ENCODE measurements around the gene CLDN5. TPM values are rescaled to one million over a fixed set of nuclear protein-coding genes. Genes with fewer than 3 reads are reported as not detected.

The CLDN5 gene
- total and polyA plus RNA-seq, 2 donors (not counting 1 experiment from before 2014, with no cell fraction given), result not detected

DNA sequence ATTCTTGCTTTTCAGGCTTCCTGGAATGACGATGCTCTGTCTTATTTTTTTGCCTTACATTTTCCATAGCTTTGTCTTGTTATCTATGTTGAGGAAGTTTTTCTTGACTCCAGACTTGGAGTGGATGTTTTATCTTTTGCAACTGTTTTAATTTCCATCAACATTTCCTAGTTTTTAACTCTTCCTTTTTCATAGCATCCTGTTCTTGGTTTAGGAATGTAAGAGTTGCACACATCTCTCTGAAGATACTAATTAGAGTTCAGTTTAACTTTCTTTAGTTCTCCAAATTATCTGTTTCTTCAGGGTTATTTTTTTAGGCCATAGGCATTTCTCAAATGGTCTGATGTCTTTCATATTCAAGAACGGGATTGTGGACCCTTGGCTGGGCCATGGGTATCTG is 10.4 kb downstream of the CLDN5 start:
- no peak for ATAC-seq (ENCODE audit: low read depth)

DNA sequence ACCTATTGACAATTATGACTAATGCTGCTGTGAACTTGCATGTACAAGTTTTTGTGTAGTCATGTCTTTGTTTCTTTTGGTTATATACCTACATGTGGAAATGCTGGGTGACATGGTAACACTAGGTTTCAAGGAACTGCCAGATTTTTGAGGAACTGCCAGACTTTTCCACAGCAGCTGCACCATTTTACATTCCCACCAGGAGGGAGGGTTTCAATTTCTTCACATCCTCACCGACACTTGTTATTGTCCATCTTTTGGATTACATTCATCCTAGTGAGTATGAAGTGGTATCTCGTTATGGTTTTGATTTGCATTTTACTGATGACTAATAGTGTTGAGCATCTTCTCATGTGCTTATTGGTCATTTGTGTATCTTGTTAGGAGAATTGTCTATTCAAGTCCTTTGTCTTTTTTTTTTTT is 13.3 kb downstream of the CLDN5 start:
- Mint-ChIP-seq H3K4me3 (no peak overlapping the region), H3K27me3 (no peaks in the 10 kb centered on the region), H3K9me3 (ENCODE audit: insufficient read depth) (no peaks in the 10 kb centered on the region), H3K4me1 (no peaks in the 10 kb centered on the region), H3K27ac (no peak overlapping the region)
- DNase-seq (no peak), ATAC-seq (ENCODE audit: low read depth) (no peak)
- Histone ChIP-seq H3K27me3 (replicated peaks in 1 of 4; ENCODE audit: control extremely low read depth in 1 of 4, control insufficient read depth in 3 of 4, insufficient read depth in 4 of 4, low read length in 3 of 4) (no peaks in the 10 kb centered on the region), H3K9ac (ENCODE audit: low read length) (no peak overlapping the region), H3K4me2 (replicated peaks; ENCODE audit: low read depth, low read length, poor library complexity, severe bottlenecking) (no peak overlapping the region), H2AFZ (ENCODE audit: insufficient read depth, low read depth, low read length, poor library complexity, severe bottlenecking) (no peak overlapping the region), H3K4me3 (ENCODE audit: control extremely low read depth in 1 of 5, extremely low read depth in 1 of 5, insufficient read depth in 1 of 5, low read depth in 2 of 5, low read length in 4 of 5) (no peak overlapping the region), H3K9me3 (ENCODE audit: control extremely low read depth in 1 of 3, control insufficient read depth in 2 of 3, insufficient read depth in 1 of 3, low read length in 2 of 3) (peaks cover 0 to 7% (median 0%) of the 10 kb centered on the region in 3 donors), H3K79me2 (ENCODE audit: control insufficient read depth, insufficient read depth, low read length) (no peaks in the 10 kb centered on the region), H4K20me1 (ENCODE audit: control insufficient read depth, insufficient read depth, low read length, poor library complexity, severe bottlenecking) (no peaks in the 10 kb centered on the region), H3K27ac (ENCODE audit: low read length in 2 of 2) (no peak overlapping the region), H3K4me1 (ENCODE audit: control insufficient read depth in 2 of 2, insufficient read depth in 2 of 2, low read length in 2 of 2) (no peaks in the 10 kb centered on the region), H3K36me3 (replicated peaks in 1 of 2; ENCODE audit: control extremely low read depth in 1 of 2, control insufficient read depth in 1 of 2, extremely low read depth in 1 of 2, insufficient read depth in 2 of 2, low read length in 1 of 2) (no peaks in the 10 kb centered on the region)
- intact Hi-C loops (cut with micrococcal nuclease), result no loop called here
- TF ChIP-seq, protein P1, sequence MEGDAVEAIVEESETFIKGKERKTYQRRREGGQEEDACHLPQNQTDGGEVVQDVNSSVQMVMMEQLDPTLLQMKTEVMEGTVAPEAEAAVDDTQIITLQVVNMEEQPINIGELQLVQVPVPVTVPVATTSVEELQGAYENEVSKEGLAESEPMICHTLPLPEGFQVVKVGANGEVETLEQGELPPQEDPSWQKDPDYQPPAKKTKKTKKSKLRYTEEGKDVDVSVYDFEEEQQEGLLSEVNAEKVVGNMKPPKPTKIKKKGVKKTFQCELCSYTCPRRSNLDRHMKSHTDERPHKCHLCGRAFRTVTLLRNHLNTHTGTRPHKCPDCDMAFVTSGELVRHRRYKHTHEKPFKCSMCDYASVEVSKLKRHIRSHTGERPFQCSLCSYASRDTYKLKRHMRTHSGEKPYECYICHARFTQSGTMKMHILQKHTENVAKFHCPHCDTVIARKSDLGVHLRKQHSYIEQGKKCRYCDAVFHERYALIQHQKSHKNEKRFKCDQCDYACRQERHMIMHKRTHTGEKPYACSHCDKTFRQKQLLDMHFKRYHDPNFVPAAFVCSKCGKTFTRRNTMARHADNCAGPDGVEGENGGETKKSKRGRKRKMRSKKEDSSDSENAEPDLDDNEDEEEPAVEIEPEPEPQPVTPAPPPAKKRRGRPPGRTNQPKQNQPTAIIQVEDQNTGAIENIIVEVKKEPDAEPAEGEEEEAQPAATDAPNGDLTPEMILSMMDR (IDR thresholded peaks at IDR 0.05), result no peak
- TF ChIP-seq EZH2 (IDR thresholded peaks at IDR 0.05; ENCODE audit: borderline replicate concordance, insufficient read depth, low read depth, low read length, poor library complexity, severe bottlenecking), result no peak
- CTCF ChIA-PET, result no interaction called here
- POLR2A ChIA-PET, result no interaction called here
- no CpG with 5 or more reads among the region's 2 CpGs for WGBS (ENCODE audit: insufficient coverage)

More for the DNA sequence above, 10.4 kb downstream of the CLDN5 start:
- no peak overlapping the region for H3K4me2 ChIP-seq (replicated peaks; ENCODE audit: low read depth, low read length, poor library complexity, severe bottlenecking)
- ChIA-PET CTCF (no interaction called here), POLR2A (no interaction called here)
- 100% methylated on average over 1 of the region's 2 CpGs for WGBS (ENCODE audit: insufficient coverage)
- no peaks in the 10 kb centered on the region for H3K9me3 Mint-ChIP-seq (ENCODE audit: insufficient read depth)
- TF ChIP-seq, protein P1 (IDR thresholded peaks at IDR 0.05), result no peak
- no peak for TF ChIP-seq EZH2 (IDR thresholded peaks at IDR 0.05; ENCODE audit: borderline replicate concordance, insufficient read depth, low read depth, low read length, poor library complexity, severe bottlenecking)
- H3K27me3 ChIP-seq (replicated peaks in 1 of 4; ENCODE audit: control extremely low read depth in 1 of 4, control insufficient read depth in 3 of 4, insufficient read depth in 4 of 4, low read length in 3 of 4), result no peaks in the 10 kb centered on the region
- no peaks in the 10 kb centered on the region for H3K4me1 Mint-ChIP-seq
- no peaks in the 10 kb centered on the region for H4K20me1 ChIP-seq (ENCODE audit: control insufficient read depth, insufficient read depth, low read length, poor library complexity, severe bottlenecking)
- H3K4me3 ChIP-seq (ENCODE audit: control extremely low read depth in 1 of 5, extremely low read depth in 1 of 5, insufficient read depth in 1 of 5, low read depth in 2 of 5, low read length in 4 of 5), result no peak overlapping the region
- H3K36me3 ChIP-seq (replicated peaks in 1 of 2; ENCODE audit: control extremely low read depth in 1 of 2, control insufficient read depth in 1 of 2, extremely low read depth in 1 of 2, insufficient read depth in 2 of 2, low read length in 1 of 2), result no peaks in the 10 kb centered on the region
- no peaks in the 10 kb centered on the region for H3K4me1 ChIP-seq (ENCODE audit: control insufficient read depth in 2 of 2, insufficient read depth in 2 of 2, low read length in 2 of 2)
- no peaks in the 10 kb centered on the region for H3K79me2 ChIP-seq (ENCODE audit: control insufficient read depth, insufficient read depth, low read length)
- no peak overlapping the region for H2AFZ ChIP-seq (ENCODE audit: insufficient read depth, low read depth, low read length, poor library complexity, severe bottlenecking)
- H3K9ac ChIP-seq (ENCODE audit: low read length), result no peak overlapping the region
- H3K27ac ChIP-seq (ENCODE audit: low read length in 2 of 2), result no peak overlapping the region
- H3K4me3 Mint-ChIP-seq, result no peak overlapping the region
- no peak overlapping the region for H3K27ac Mint-ChIP-seq
- no peak for DNase-seq
- intact Hi-C loops (cut with micrococcal nuclease), result no loop called here
- H3K27me3 Mint-ChIP-seq, result no peaks in the 10 kb centered on the region
- H3K9me3 ChIP-seq (ENCODE audit: control extremely low read depth in 1 of 3, control insufficient read depth in 2 of 3, insufficient read depth in 1 of 3, low read length in 2 of 3), result peaks cover 0 to 7% (median 0%) of the 10 kb centered on the region in 3 donors
